GM19397 (cell line): Measurements from ENCODE around the gene ZPR1.
"Not testable (repeated sequence)": the region's sequence is repeated elsewhere in the genome, so short reads cannot be mapped to it uniquely, and the experiment has no call there.

Experiments used
- ATAC-seq: cut with Tn5 transposase; IDR thresholded peaks from one replicate; pipeline ENCODE4 v1.9.1; 2021; ENCODE audit warnings: mild to moderate bottlenecking, moderate library complexity; ENCODE audit not compliant: unreplicated experiment

The ZPR1 gene

GRCh38 chr11:116787786-116788486 is at the start of gene ZPR1:
Gene ZPR1 (minus strand): TSS chr11:116788023. CDS start chr11:116787990, 33 bp downstream.
- peak; percentile 94 for ATAC-seq

- no peak for ATAC-seq
Measured at GRCh38 chr11:116836632-116836991, 48.8 kb upstream of the ZPR1 start.

- ATAC-seq = peak; percentile 71
Measured at GRCh38 chr11:116835791-116836631, 48.2 kb upstream of the ZPR1 start.

GRCh38 chr11:116835042-116835772 is 47.4 kb upstream of the ZPR1 start:
- ATAC-seq = no peak

GRCh38 chr11:116834535-116835041 is 46.8 kb upstream of the ZPR1 start:
- not testable (repeated sequence) for ATAC-seq

- no peak for ATAC-seq
Measured at GRCh38 chr11:116833816-116834534, 46.2 kb upstream of the ZPR1 start.

GRCh38 chr11:116833491-116833815 is 45.6 kb upstream of the ZPR1 start:
- ATAC-seq = no peak

GRCh38 chr11:116832350-116833290 is 44.8 kb upstream of the ZPR1 start:
- ATAC-seq = no peak

- ATAC-seq = no peak
Measured at GRCh38 chr11:116831790-116832349, 44.0 kb upstream of the ZPR1 start.

- ATAC-seq = no peak
Measured at GRCh38 chr11:116830184-116830912, 42.5 kb upstream of the ZPR1 start.

- no peak for ATAC-seq
Measured at GRCh38 chr11:116829525-116830183, 41.8 kb upstream of the ZPR1 start, which contains the start of gene APOC3. Gene APOC3 (plus strand): TSS chr11:116829907. CDS start chr11:116830583, 676 bp downstream.

GRCh38 chr11:116828632-116829524 is 41.1 kb upstream of the ZPR1 start:
- no peak for ATAC-seq

- no peak for ATAC-seq
Measured at GRCh38 chr11:116827461-116827860, 39.6 kb upstream of the ZPR1 start.

GRCh38 chr11:116826751-116827431 is 39.1 kb upstream of the ZPR1 start:
- ATAC-seq = no peak

- no peak for ATAC-seq
Measured at GRCh38 chr11:116825854-116826750, 38.3 kb upstream of the ZPR1 start.
